Endothelial cell of umbilical vein (primary cell): ENCODE data around the gene ETNK2.

ENCODE experiments used
- CTCF ChIP-seq, 2 donors: IDR thresholded peaks; 1 replicate in 1 of 2; 2 replicates in 1 of 2; pipeline ENCODE4 v1.5.1; 2011; ENCODE audit warnings: low read length in 2 of 2, mild to moderate bottlenecking in 2 of 2, moderate library complexity in 2 of 2, control low read depth in 1 of 2, inconsistent platforms in 1 of 2, low read depth in 1 of 2; ENCODE audit not compliant: insufficient read depth in 1 of 2; ENCODE audit errors: extremely low read depth in 1 of 2
- MYC ChIP-seq: IDR thresholded peaks from one replicate; pipeline ENCODE4 v1.6.1; 2011; ENCODE audit warnings: mild to moderate bottlenecking, low read depth, low read length
- POLR2A ChIP-seq: IDR thresholded peaks from 2 replicates; pipeline ENCODE4 v1.6.1; 2012; ENCODE audit warnings: low read depth, mild to moderate bottlenecking, control low read depth, low read length
- POLR2AphosphoS5 ChIP-seq: IDR thresholded peaks from 2 replicates; pipeline ENCODE4 v1.6.1; 2012; ENCODE audit warnings: low read depth, mild to moderate bottlenecking, control low read depth, low read length, moderate library complexity; ENCODE audit not compliant: insufficient read depth

DNA sequence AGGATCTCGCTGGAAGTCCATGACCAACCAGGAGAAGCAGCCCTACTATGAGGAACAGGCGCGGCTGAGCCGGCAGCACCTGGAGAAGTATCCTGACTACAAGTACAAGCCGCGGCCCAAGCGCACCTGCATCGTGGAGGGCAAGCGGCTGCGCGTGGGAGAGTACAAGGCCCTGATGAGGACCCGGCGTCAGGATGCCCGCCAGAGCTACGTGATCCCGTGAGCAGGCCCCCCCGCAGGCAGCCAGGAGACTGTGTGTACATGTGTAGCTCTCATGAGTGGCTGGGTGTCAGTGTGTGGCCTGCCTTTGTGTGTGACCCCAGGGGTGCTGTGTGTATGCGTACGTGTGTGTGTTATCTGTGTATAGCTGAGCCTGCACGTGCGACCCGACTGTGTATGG is 27.2 kb downstream of the ETNK2 start:
- TF ChIP-seq POLR2AphosphoS5 (no peak), POLR2A (no peak), CTCF (IDR thresholded peaks at IDR 0.05; ENCODE audit: extremely low read depth in 1 of 2, insufficient read depth in 1 of 2, low read depth in 1 of 2, low read length in 2 of 2) (no peak), MYC (no peak)
